GM18951 (cell line): ENCODE results near the gene LRMDA.

Experiments used
- POLR2A ChIP-seq: IDR thresholded peaks from 4 replicates; pipeline ENCODE4 v1.6.1; 2011; ENCODE audit warnings: mild to moderate bottlenecking; ENCODE audit not compliant: insufficient read length, insufficient read depth; ENCODE audit errors: extremely low read depth
- in situ Hi-C: fragments of 300-500 bp; cut with MboI; formaldehyde crosslinking; loops from one replicate; pipeline ENCODE4 v1.12.0; 2022; ENCODE audit warnings: low sequenced_read_pairs, mixed read lengths, inconsistent platforms; ENCODE audit not compliant: unreplicated experiment

Gene LRMDA

DNA sequence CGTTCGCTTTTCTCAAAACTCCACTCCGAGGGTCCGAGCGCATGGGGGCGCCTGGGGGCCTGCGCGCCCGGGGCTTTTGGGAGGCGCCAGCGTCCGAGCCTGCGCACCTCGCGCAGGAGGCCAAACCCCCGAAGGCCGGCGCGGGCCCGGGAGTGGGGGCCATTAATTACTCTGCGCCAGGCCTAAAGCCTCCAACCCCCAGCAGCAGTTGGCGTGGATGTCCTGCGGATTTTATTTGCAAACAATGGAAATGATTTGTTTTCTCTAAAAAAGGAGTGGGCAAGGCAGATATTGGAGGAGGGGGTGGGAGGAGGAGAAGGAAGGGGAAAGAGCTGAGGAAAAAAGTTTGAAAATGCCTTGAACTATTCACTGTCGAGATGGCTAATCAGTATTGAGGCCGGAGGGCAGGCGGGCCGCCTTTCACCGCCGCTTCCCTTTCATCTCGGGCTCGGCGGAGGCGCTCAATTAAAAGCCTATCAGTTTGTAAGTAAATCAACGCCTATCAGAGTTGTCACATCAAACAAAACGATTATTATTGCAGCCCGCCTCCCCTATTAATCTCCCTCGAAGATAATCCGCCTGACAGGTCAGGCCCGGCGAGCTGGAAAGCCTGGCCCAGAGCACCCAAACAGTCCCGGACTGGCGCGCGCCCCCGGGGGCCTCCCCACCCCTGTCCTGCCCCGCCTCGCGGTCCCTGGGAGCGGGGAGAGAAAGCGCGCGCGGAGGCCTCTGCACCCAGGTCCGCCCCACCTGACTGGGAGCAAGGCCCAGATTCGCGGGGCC lies 26.4 kb upstream of the LRMDA start:
- no peak for TF ChIP-seq POLR2A
- in situ Hi-C loops = no loop called here

- no peak for TF ChIP-seq POLR2A
- in situ Hi-C loops = no loop called here
These were observed 25.6 kb upstream of the LRMDA start for GRCh38 chr10:75405598-75406461.

GRCh38 chr10:75406462-75407223 lies 24.8 kb upstream of the LRMDA start:
- no peak for TF ChIP-seq POLR2A
- in situ Hi-C loops = no loop called here

- in situ Hi-C loops = no loop called here
These were observed 24.2 kb upstream of the LRMDA start for GRCh38 chr10:75407224-75407712.

GRCh38 chr10:75407713-75408508 lies 23.5 kb upstream of the LRMDA start:
- in situ Hi-C loops = no loop called here
- TF ChIP-seq POLR2A = peak; percentile 25

More at GRCh38 chr10:75407224-75407712, 24.2 kb upstream of the LRMDA start:
- no peak for TF ChIP-seq POLR2A

GRCh38 chr10:75408509-75408875 lies 22.9 kb upstream of the LRMDA start:
- in situ Hi-C loops = no loop called here
- no peak for TF ChIP-seq POLR2A

- in situ Hi-C loops = no loop called here
- TF ChIP-seq POLR2A = peak; percentile 29
These were observed 22.2 kb upstream of the LRMDA start for GRCh38 chr10:75408911-75409885.

GRCh38 chr10:75410132-75411005 lies 21.1 kb upstream of the LRMDA start:
- in situ Hi-C loops = no loop called here
- no peak for TF ChIP-seq POLR2A

DNA sequence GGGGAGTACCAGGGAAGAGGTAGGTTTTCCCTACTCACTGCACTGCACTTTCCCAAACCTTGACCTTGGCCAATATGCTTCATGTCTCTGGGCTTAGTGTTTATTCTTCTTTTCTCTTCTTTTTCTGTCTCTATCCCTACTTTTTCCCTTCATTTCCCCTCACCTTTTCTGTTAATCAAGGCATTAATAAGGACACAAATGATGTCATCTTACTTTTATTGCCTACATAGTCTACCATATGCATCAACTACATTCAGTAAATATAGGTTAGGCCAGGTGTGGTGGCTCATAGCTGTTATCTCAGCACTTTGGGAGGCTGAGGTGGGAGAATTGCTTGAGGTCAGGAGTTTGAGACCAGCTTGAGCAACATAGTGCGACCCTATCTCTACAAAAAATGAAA lies 16.9 kb upstream of the LRMDA start:
- in situ Hi-C loops = no loop called here
- TF ChIP-seq POLR2A = no peak

DNA sequence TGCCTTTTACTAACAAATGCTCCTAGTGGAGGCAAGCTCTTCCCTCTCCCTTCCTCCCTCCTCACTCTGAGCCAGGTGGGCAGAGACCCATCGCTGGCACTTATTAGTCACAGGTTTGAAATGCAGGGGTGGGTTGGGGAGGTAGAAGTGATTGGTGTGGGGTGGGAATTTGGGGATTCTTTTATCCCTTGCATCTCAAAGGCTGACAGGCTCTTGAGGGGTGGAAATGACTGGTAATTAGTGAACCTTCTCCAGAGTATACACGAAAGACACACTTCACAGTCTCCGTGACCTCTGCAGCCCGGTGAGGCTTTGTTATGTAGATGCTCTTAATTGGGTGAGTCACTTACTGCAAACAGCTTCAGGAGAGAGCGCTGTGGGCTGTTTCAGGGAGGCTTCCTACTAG lies 13.9 kb upstream of the LRMDA start:
- no peak for TF ChIP-seq POLR2A

More for the DNA sequence above, 13.9 kb upstream of the LRMDA start:
- in situ Hi-C loops = no loop called here
